HG03442 (cell line): ENCODE results near the gene CASKIN2.
"Not testable (repeated sequence)": the region's sequence is repeated elsewhere in the genome, so short reads cannot be mapped to it uniquely, and the experiment has no call there.

Experiments
- ATAC-seq: cut with Tn5 transposase; IDR thresholded peaks from one replicate; pipeline ENCODE4 v1.9.1; 2021; ENCODE audit warnings: mild to moderate bottlenecking, moderate library complexity; ENCODE audit not compliant: unreplicated experiment

CASKIN2 gene

GRCh38 chr17:75524269-75524969 is 9.1 kb upstream of the CASKIN2 start:
- no peak for ATAC-seq

GRCh38 chr17:75523647-75524046 is 8.3 kb upstream of the CASKIN2 start:
- no peak for ATAC-seq

- ATAC-seq, result no peak
These were observed 6.8 kb upstream of the CASKIN2 start for GRCh38 chr17:75521951-75522727.

GRCh38 chr17:75521290-75521689 is 6.0 kb upstream of the CASKIN2 start:
- ATAC-seq, result no peak

- not testable (repeated sequence) for ATAC-seq
These were observed 5.1 kb upstream of the CASKIN2 start for GRCh38 chr17:75520413-75520812.

GRCh38 chr17:75518983-75519537 is 3.7 kb upstream of the CASKIN2 start:
- ATAC-seq, result no peak

GRCh38 chr17:75518201-75518600 is 2.9 kb upstream of the CASKIN2 start:
- ATAC-seq, result no peak

GRCh38 chr17:75517297-75517865 is 2.0 kb upstream of the CASKIN2 start:
- ATAC-seq, result no peak

GRCh38 chr17:75516619-75517296 is 1.4 kb upstream of the CASKIN2 start:
- peak; percentile 16 for ATAC-seq

- ATAC-seq, result peak; percentile 72
These were observed 900 bp upstream of the CASKIN2 start, which contains the start of gene TSEN54 for GRCh38 chr17:75516255-75516618. Gene TSEN54, plus strand, starts transcription at chr17:75516528. Its CDS starts 33 bp downstream, at chr17:75516561.

- no peak for ATAC-seq
These were observed 330 bp downstream of the CASKIN2 start for GRCh38 chr17:75514919-75515495.

- no peak for ATAC-seq
These were observed 928 bp downstream of the CASKIN2 start for GRCh38 chr17:75514299-75514918.

GRCh38 chr17:75513641-75514000 is 1.7 kb downstream of the CASKIN2 start:
- no peak for ATAC-seq

GRCh38 chr17:75512926-75513640 is 2.3 kb downstream of the CASKIN2 start:
- ATAC-seq, result no peak

- no peak for ATAC-seq
These were observed 3.4 kb downstream of the CASKIN2 start for GRCh38 chr17:75511610-75512575.

- ATAC-seq, result no peak
These were observed 4.1 kb downstream of the CASKIN2 start for GRCh38 chr17:75511270-75511609.

GRCh38 chr17:75509528-75510258 is 5.6 kb downstream of the CASKIN2 start:
- no peak for ATAC-seq

GRCh38 chr17:75508931-75509361 is 6.4 kb downstream of the CASKIN2 start:
- ATAC-seq, result no peak
